ENCODE measurements around the gene TNS3. TPM values are rescaled to one million over a fixed set of nuclear protein-coding genes. Genes with fewer than 3 reads are reported as not detected.
A peak's percentile ranks its signal among the peaks of the same experiment; 100 is the strongest.

TNS3 gene
- total and polyA plus RNA-seq, 2 of the 13 experiments (the other 11 are each of a cell fraction or from before 2014, with no cell fraction given), result 52.9 to 55.7 TPM

DNA sequence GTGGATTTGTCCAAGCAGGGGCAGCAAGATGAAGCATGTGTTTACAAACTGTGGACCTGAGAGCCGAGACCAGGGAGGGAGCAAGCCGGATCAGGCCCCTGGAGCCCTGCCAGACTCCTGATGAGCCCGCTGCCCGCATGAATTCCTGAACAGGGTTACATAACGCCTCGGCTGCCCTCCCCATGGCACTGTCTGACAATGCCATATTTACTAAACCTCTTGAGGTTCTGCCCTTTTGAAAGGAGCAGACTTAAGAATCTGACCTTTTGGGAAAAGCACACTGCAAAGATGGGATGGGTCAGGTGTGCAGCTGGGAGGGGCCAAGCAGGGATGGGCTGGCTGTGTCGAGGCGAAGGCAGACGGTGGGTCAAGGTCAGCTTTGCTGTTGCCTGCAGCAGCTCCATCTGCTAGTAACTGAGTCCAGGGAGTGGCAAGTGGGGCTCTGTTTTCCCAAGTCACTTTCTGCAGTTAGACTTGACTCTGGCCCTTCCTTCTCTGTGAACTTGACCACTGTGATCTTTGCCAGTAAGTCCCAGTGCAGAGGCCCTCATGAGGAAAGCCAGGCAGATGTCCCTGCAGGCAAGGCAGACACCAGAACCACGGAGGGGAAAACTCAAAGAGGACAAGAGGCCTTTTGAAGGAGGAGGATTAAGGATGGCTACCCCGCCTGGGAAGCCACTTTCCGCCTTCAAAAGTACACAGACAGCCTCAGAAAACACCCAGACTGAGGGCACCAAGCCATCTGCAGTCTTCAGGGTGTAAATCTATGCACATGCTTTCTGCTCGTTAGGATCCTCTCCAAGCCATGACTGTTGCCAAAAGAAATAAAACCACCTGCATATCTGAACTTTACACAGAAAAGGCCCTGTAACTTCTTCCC lies 175.8 kb downstream of the TNS3 start (continued):
- TF ChIP-seq, protein P1, sequence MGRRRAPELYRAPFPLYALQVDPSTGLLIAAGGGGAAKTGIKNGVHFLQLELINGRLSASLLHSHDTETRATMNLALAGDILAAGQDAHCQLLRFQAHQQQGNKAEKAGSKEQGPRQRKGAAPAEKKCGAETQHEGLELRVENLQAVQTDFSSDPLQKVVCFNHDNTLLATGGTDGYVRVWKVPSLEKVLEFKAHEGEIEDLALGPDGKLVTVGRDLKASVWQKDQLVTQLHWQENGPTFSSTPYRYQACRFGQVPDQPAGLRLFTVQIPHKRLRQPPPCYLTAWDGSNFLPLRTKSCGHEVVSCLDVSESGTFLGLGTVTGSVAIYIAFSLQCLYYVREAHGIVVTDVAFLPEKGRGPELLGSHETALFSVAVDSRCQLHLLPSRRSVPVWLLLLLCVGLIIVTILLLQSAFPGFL (CRISPR knock-in tag; IDR thresholded peaks at IDR 0.05), result no peak
- TF ChIP-seq MIER3 (CRISPR knock-in tag; IDR thresholded peaks at IDR 0.05; ENCODE audit: borderline replicate concordance) (no peak), ZNF558 (CRISPR knock-in tag; IDR thresholded peaks at IDR 0.05; ENCODE audit: borderline replicate concordance) (no peak; the same call in 1 of the 2 replicates), SRSF9 (IDR thresholded peaks at IDR 0.05; ENCODE audit: borderline replicate concordance, insufficient read depth, low read depth, low read length, poor library complexity, severe bottlenecking) (no peak), PRPF4 (IDR thresholded peaks at IDR 0.05; ENCODE audit: low read depth, low read length, poor library complexity, severe bottlenecking) (no peak), PCBP1 (IDR thresholded peaks at IDR 0.05; ENCODE audit: borderline replicate concordance, low read depth, low read length) (no peak), NRL (CRISPR knock-in tag; IDR thresholded peaks at IDR 0.05; ENCODE audit: borderline replicate concordance) (no peak), ASH2L (IDR thresholded peaks at IDR 0.05; ENCODE audit: insufficient read length, low read depth, low read length) (no peak), ZNF33A (CRISPR knock-in tag; IDR thresholded peaks at IDR 0.05; ENCODE audit: borderline replicate concordance) (no peak), TEAD2 (CRISPR knock-in tag; IDR thresholded peaks at IDR 0.05) (no peak), ZNF619 (CRISPR knock-in tag; IDR thresholded peaks at IDR 0.05) (no peak), YY1 (IDR thresholded peaks at IDR 0.05; ENCODE audit: insufficient read depth, insufficient replicate concordance, low read depth, low read length) (no peak)
- TF ChIP-seq, protein P2, sequence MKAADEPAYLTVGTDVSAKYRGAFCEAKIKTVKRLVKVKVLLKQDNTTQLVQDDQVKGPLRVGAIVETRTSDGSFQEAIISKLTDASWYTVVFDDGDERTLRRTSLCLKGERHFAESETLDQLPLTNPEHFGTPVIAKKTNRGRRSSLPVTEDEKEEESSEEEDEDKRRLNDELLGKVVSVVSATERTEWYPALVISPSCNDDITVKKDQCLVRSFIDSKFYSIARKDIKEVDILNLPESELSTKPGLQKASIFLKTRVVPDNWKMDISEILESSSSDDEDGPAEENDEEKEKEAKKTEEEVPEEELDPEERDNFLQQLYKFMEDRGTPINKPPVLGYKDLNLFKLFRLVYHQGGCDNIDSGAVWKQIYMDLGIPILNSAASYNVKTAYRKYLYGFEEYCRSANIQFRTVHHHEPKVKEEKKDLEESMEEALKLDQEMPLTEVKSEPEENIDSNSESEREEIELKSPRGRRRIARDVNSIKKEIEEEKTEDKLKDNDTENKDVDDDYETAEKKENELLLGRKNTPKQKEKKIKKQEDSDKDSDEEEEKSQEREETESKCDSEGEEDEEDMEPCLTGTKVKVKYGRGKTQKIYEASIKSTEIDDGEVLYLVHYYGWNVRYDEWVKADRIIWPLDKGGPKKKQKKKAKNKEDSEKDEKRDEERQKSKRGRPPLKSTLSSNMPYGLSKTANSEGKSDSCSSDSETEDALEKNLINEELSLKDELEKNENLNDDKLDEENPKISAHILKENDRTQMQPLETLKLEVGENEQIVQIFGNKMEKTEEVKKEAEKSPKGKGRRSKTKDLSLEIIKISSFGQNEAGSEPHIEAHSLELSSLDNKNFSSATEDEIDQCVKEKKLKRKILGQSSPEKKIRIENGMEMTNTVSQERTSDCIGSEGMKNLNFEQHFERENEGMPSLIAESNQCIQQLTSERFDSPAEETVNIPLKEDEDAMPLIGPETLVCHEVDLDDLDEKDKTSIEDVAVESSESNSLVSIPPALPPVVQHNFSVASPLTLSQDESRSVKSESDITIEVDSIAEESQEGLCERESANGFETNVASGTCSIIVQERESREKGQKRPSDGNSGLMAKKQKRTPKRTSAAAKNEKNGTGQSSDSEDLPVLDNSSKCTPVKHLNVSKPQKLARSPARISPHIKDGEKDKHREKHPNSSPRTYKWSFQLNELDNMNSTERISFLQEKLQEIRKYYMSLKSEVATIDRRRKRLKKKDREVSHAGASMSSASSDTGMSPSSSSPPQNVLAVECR (CRISPR knock-in tag; IDR thresholded peaks at IDR 0.05; ENCODE audit: borderline replicate concordance), result peak; percentile 36; the same call in 1 of the 2 replicates
- TF ChIP-seq, protein P3, sequence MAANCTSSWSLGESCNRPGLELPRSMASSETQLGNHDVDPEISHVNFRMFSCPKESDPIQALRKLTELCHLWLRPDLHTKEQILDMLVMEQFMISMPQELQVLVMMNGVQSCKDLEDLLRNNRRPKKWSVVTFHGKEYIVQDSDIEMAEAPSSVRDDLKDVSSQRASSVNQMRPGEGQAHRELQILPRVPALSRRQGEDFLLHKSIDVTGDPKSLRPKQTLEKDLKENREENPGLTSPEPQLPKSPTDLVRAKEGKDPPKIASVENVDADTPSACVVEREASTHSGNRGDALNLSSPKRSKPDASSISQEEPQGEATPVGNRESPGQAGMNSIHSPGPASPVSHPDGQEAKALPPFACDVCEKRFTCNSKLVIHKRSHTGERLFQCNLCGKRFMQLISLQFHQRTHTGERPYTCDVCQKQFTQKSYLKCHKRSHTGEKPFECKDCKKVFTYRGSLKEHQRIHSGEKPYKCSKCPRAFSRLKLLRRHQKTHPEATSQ (CRISPR knock-in tag; IDR thresholded peaks at IDR 0.05; ENCODE audit: borderline replicate concordance), result no peak
- TF ChIP-seq, protein P4, sequence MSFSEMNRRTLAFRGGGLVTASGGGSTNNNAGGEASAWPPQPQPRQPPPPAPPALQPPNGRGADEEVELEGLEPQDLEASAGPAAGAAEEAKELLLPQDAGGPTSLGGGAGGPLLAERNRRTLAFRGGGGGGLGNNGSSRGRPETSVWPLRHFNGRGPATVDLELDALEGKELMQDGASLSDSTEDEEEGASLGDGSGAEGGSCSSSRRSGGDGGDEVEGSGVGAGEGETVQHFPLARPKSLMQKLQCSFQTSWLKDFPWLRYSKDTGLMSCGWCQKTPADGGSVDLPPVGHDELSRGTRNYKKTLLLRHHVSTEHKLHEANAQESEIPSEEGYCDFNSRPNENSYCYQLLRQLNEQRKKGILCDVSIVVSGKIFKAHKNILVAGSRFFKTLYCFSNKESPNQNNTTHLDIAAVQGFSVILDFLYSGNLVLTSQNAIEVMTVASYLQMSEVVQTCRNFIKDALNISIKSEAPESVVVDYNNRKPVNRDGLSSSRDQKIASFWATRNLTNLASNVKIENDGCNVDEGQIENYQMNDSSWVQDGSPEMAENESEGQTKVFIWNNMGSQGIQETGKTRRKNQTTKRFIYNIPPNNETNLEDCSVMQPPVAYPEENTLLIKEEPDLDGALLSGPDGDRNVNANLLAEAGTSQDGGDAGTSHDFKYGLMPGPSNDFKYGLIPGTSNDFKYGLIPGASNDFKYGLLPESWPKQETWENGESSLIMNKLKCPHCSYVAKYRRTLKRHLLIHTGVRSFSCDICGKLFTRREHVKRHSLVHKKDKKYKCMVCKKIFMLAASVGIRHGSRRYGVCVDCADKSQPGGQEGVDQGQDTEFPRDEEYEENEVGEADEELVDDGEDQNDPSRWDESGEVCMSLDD (CRISPR knock-in tag; IDR thresholded peaks at IDR 0.05; ENCODE audit: borderline replicate concordance), result no peak
- TF ChIP-seq, protein P5, sequence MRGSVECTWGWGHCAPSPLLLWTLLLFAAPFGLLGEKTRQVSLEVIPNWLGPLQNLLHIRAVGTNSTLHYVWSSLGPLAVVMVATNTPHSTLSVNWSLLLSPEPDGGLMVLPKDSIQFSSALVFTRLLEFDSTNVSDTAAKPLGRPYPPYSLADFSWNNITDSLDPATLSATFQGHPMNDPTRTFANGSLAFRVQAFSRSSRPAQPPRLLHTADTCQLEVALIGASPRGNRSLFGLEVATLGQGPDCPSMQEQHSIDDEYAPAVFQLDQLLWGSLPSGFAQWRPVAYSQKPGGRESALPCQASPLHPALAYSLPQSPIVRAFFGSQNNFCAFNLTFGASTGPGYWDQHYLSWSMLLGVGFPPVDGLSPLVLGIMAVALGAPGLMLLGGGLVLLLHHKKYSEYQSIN (CRISPR knock-in tag; IDR thresholded peaks at IDR 0.05; ENCODE audit: borderline replicate concordance), result no peak

Measured in HepG2 (cell line).